K562 (cell line): Measurements from ENCODE around the gene PI4K2B. TPM values are rescaled to one million over a fixed set of nuclear protein-coding genes. Genes with fewer than 3 reads are reported as not detected.

Source experiments
- ATF3 ChIP-seq, 2 experiments: fragments of 450-650 bp in 1 of 2; sonication (generic) in 1 of 2; formaldehyde crosslinking in 1 of 2; IDR thresholded peaks in 1 of 2; conservative IDR thresholded peaks in 1 of 2; 2 replicates each; pipeline versions ENCODE4 v1.6.1 to v1.8.1; 2016 to 2023; ENCODE audit warnings: mild to moderate bottlenecking in 2 of 2, moderate library complexity in 2 of 2, inconsistent platforms in 1 of 2, missing genetic modification reagents in 1 of 2
- CAMTA2 ChIP-seq: fragments of 250-450 bp; sonication (Bioruptor Pico); conservative IDR thresholded peaks from 2 replicates; pipeline ENCODE4 v1.5.1; 2022
- CSDE1 ChIP-seq, 2 experiments: fragments of 450-650 bp; IDR thresholded peaks; 2 replicates each; pipeline ENCODE4 v1.6.1; 2016; ENCODE audit warnings: mild to moderate bottlenecking in 1 of 2
- DDX20 ChIP-seq: fragments of 450-650 bp; IDR thresholded peaks from 2 replicates; pipeline ENCODE4 v1.6.1; 2016; ENCODE audit warnings: missing genetic modification characterization, low read depth, mild to moderate bottlenecking, missing compliant biosample characterization, moderate library complexity
- HNRNPUL1 ChIP-seq: fragments of 200-400 bp; formaldehyde crosslinking; IDR thresholded peaks from 2 replicates; pipeline ENCODE4 v1.6.1; 2017; ENCODE audit warnings: low read length
- JUN ChIP-seq, 2 experiments: sonication (generic) in 1 of 2; formaldehyde crosslinking in 1 of 2; IDR thresholded peaks; 2 replicates each; pipeline versions ENCODE4 v1.6.1 to v1.8.0; 2012 to 2022; ENCODE audit warnings: borderline replicate concordance in 2 of 2, mild to moderate bottlenecking in 2 of 2, improper control_type of control experiment in 1 of 2, low read depth in 1 of 2, low read length in 1 of 2, missing genetic modification reagents in 1 of 2
- KLF1 ChIP-seq: fragments of 450-650 bp; IDR thresholded peaks from 2 replicates; pipeline ENCODE4 v1.6.1; 2016; ENCODE audit warnings: missing genetic modification characterization, missing compliant biosample characterization
- NFIC ChIP-seq: fragments of 450-650 bp; IDR thresholded peaks from 2 replicates; pipeline ENCODE4 v1.6.1; 2017; ENCODE audit warnings: mild to moderate bottlenecking, inconsistent platforms
- NFRKB ChIP-seq: fragments of 450-650 bp; IDR thresholded peaks from 2 replicates; pipeline ENCODE4 v1.6.1; 2016; ENCODE audit warnings: low read depth
- OTX1 ChIP-seq: fragments of 450-650 bp; formaldehyde crosslinking; IDR thresholded peaks from 2 replicates; pipeline ENCODE4 v1.4.0; 2022; ENCODE audit warnings: mild to moderate bottlenecking
- PTBP1 ChIP-seq: fragments of 200-400 bp; formaldehyde crosslinking; IDR thresholded peaks from 2 replicates; pipeline ENCODE4 v1.6.1; 2017; ENCODE audit warnings: low read depth, low read length
- TRIM24 ChIP-seq, 2 experiments: fragments of 450-650 bp; IDR thresholded peaks; 2 replicates each; pipeline ENCODE4 v1.6.1; 2016
- TRIM28 ChIP-seq: fragments of 450-650 bp; IDR thresholded peaks from 2 replicates; pipeline ENCODE4 v1.6.1; 2017
- UBTF ChIP-seq, 2 experiments: IDR thresholded peaks; 2 replicates each; pipeline ENCODE4 v1.6.1; 2012; ENCODE audit warnings: improper control_type of control experiment in 2 of 2, low read depth in 2 of 2, low read length in 2 of 2, borderline replicate concordance in 1 of 2
- USF1 ChIP-seq: sonication (generic); formaldehyde crosslinking; IDR thresholded peaks from 2 replicates; pipeline ENCODE4 v1.9.0; 2022; ENCODE audit warnings: mild to moderate bottlenecking, missing genetic modification reagents
- XRCC4 ChIP-seq: IDR thresholded peaks from one replicate; pipeline ENCODE4 v1.6.1; 2011; ENCODE audit not compliant: insufficient read depth, insufficient read length; ENCODE audit errors: extremely low read depth
- YBX1 ChIP-seq: fragments of 450-650 bp; IDR thresholded peaks from 2 replicates; pipeline ENCODE4 v1.7.1; 2016; ENCODE audit warnings: mild to moderate bottlenecking
- ZBTB8A ChIP-seq: fragments of 450-650 bp; IDR thresholded peaks from 2 replicates; pipeline ENCODE4 v1.6.1; 2018; ENCODE audit warnings: mild to moderate bottlenecking, moderate library complexity; ENCODE audit not compliant: partially characterized antibody
- ZNF592 ChIP-seq: fragments of 450-650 bp; IDR thresholded peaks from 2 replicates; pipeline ENCODE4 v1.6.1; 2017; ENCODE audit warnings: antibody characterized with exemption, mild to moderate bottlenecking
- ZNF79 ChIP-seq: fragments of 250-450 bp; sonication (Bioruptor Pico); IDR thresholded peaks from 2 replicates; pipeline ENCODE4 v1.4.0; 2020; ENCODE audit warnings: low read depth, mild to moderate bottlenecking, moderate library complexity
- ZNF830 ChIP-seq: fragments of 250-450 bp; sonication (Bioruptor Pico); IDR thresholded peaks from 2 replicates; pipeline ENCODE4 v1.5.0; 2021; ENCODE audit warnings: mild to moderate bottlenecking
- polyA plus RNA-seq, 8 experiments: library from polyadenylated mRNA; depleted of rRNA in 4 of 8; stranded (reverse) in 5 of 8; unstranded in 3 of 8; fragments of >200 nt; fragmentation: Nextera tagmentation in 2 of 8; fragmentation: Illumina TruSeq in 1 of 8; extraction: Ambion mirVana in 2 of 8; extraction: Trizol in 1 of 8; gene quantifications; 2 replicates each; pipeline versions ENCODE4 v1.2.1 to v1.2.3, GENCODE V29; 2011 to 2014; ENCODE audit warnings: inconsistent platforms in 1 of 8, missing spikeins in 1 of 8
- total RNA-seq, 7 experiments: library from RNA; depleted of rRNA in 6 of 7; stranded (reverse); fragments of >200 nt in 6 of 7; fragmentation: Illumina TruSeq in 2 of 7; extraction: Trizol in 2 of 7; gene quantifications; 2 replicates each; pipeline versions ENCODE4 v1.2.1 to v1.2.3, GENCODE V29; 2011 to 2021; ENCODE audit warnings: low replicate concordance in 1 of 7

Gene PI4K2B
- total and polyA plus RNA-seq, 9 of the 15 experiments (the other 6 are each of a cell fraction or from before 2014, with no cell fraction given) = 4.5 to 21.4 (median 16.5) TPM

GRCh38 chr4:25312496-25313200 is 78.8 kb downstream of the PI4K2B start, which contains the start of gene ZCCHC4 (continued):
- TF ChIP-seq ATF3 (IDR thresholded peaks at IDR 0.05) (no peak), ATF3 (CRISPR knock-in tag; conservative IDR thresholded peaks at IDR 0.05) (no peak; the same call in 1 of the 2 replicates), JUN (IDR thresholded peaks at IDR 0.05; ENCODE audit: borderline replicate concordance, low read depth, low read length) (peak; percentile 72), JUN (CRISPR knock-in tag; IDR thresholded peaks at IDR 0.05; ENCODE audit: borderline replicate concordance) (no peak), OTX1 (CRISPR knock-in tag) (no peak), KLF1 (tag) (peak; percentile 64; the same call in 1 of the 2 replicates), USF1 (no peak), UBTF (IDR thresholded peaks at IDR 0.05; ENCODE audit: borderline replicate concordance in 1 of 2, low read depth in 2 of 2, low read length in 2 of 2) (no peak), XRCC4 (no peak), YBX1 (no peak), ZNF592 (peak; percentile 68), HNRNPUL1 (no peak), ZNF830 (CRISPR knock-in tag) (no peak), NFIC (peak; percentile 81), PTBP1 (0 out of 2 replicates have a peak, but pooled peaks have one; percentile 42), CAMTA2 (no peak), ZBTB8A (no peak), ZNF79 (CRISPR knock-in tag) (no peak), TRIM24 (IDR thresholded peaks at IDR 0.05) (no peak), NFRKB (peak; percentile 92), DDX20 (tag) (no peak), TRIM28 (no peak), CSDE1 (IDR thresholded peaks at IDR 0.05) (no peak)
